ENCODE measurements around the gene UQCR11. TPM values are rescaled to one million over a fixed set of nuclear protein-coding genes. Genes with fewer than 3 reads are reported as not detected.
A peak's percentile ranks its signal among the peaks of the same experiment; 100 is the strongest.

Gene UQCR11
- total and polyA plus RNA-seq, 9 donors, result 95.4 to 211 (median 126) TPM

DNA sequence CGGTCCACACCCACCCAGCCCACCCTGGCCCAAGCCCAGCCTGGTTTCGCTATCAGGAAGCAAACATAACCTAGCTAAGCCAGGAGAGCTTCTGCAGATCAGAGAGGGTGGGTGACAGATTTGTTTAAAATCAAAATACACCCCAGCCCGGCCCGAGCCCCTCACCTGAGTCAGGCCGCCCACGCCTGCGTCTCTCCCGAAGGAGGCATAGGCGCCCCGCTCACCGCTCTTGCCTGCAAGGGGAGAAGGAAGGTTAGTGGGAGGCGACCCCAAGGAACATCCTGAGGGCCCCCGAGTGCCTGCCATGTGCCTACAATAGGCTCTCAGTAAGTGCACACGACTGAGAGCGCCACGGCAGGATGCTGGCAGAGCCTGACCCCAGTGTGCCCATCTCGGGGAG lies 21.9 kb upstream of the UQCR11 start:
- Histone ChIP-seq H3K36me3 (ENCODE audit: control insufficient read depth, insufficient read depth, low read length) (peaks cover 79% of the 10 kb centered on the region), H3K4me1 (ENCODE audit: control insufficient read depth, insufficient read depth, low read length) (no peaks in the 10 kb centered on the region), H3K27me3 (ENCODE audit: control insufficient read depth, insufficient read depth, low read length) (no peaks in the 10 kb centered on the region), H3K4me3 (ENCODE audit: low read length) (no peak overlapping the region), H3K9me3 (replicated peaks; ENCODE audit: control insufficient read depth, low read depth, low read length) (no peaks in the 10 kb centered on the region), H3K27ac (ENCODE audit: low read length) (no peak overlapping the region)
- DNase-seq, result no peak
- 84% methylated on average over 9 of the region's 17 CpGs for WGBS (ENCODE audit: insufficient coverage)

DNA sequence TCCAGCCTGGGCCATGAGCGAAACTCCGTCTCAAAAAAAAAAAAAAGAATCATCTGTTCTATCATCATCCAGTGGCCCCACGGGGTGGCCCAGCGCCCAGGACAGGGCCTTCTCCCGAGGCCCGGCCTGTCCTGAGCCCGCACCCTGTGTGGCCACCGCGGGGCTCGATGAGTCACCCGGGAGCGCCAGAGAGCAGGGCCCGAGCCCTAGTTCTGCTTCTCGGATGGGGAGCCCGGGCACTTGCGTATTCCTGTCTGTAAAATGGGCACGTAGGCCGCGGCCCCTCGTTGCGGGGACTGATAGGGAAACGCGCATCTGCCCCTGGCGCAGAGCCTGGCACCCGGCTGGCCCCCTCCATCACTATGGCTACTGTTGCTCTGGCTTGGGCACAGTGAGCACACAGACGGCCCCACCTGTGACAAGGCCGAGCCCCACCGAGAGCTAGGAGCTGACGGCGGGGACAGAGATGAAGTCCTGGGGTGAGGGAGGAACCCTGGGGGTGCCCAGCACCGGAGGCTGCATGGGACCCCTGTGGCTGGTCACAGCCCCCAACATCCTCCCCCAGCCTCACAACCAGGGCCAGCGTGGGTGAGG lies 21.3 kb upstream of the UQCR11 start:
- Histone ChIP-seq H3K36me3 (ENCODE audit: control insufficient read depth, insufficient read depth, low read length) (peaks cover 79% of the 10 kb centered on the region), H3K4me1 (ENCODE audit: control insufficient read depth, insufficient read depth, low read length) (no peaks in the 10 kb centered on the region), H3K27ac (ENCODE audit: low read length) (no peak overlapping the region), H3K27me3 (ENCODE audit: control insufficient read depth, insufficient read depth, low read length) (no peaks in the 10 kb centered on the region), H3K4me3 (ENCODE audit: low read length) (no peak overlapping the region), H3K9me3 (replicated peaks; ENCODE audit: control insufficient read depth, low read depth, low read length) (no peaks in the 10 kb centered on the region)
- no peak for DNase-seq
- 86% methylated on average over 25 of the region's 32 CpGs for WGBS (ENCODE audit: insufficient coverage)

DNA sequence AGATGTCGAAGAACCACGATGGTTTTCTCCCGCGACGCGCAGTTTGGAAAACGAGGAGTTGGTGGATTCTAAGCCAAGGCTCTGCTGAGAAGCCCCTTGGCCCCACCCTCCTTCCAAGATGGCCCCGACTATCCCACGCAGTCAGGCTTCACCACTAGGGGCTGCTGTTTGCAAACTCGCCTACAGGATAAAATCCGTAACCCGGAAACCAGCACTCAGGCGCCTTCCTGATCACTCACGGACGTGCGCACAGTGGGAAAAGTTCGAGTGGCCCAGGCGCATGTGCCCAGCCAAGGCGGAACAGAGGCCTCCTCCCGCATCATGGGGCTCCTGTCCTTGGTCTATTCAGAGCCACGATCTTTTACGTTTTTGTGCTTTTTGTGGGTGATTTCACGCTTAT lies 19.2 kb upstream of the UQCR11 start:
- Histone ChIP-seq H3K27me3 (ENCODE audit: control insufficient read depth, insufficient read depth, low read length) (no peaks in the 10 kb centered on the region), H3K4me3 (ENCODE audit: low read length) (no peak overlapping the region), H3K36me3 (ENCODE audit: control insufficient read depth, insufficient read depth, low read length) (peaks cover 81% of the 10 kb centered on the region), H3K9me3 (replicated peaks; ENCODE audit: control insufficient read depth, low read depth, low read length) (no peaks in the 10 kb centered on the region), H3K4me1 (ENCODE audit: control insufficient read depth, insufficient read depth, low read length) (no peaks in the 10 kb centered on the region), H3K27ac (ENCODE audit: low read length) (no peak overlapping the region)
- peak; percentile 65 for DNase-seq
- 62% methylated on average over 20 of the region's 23 CpGs for WGBS (ENCODE audit: insufficient coverage)

DNA sequence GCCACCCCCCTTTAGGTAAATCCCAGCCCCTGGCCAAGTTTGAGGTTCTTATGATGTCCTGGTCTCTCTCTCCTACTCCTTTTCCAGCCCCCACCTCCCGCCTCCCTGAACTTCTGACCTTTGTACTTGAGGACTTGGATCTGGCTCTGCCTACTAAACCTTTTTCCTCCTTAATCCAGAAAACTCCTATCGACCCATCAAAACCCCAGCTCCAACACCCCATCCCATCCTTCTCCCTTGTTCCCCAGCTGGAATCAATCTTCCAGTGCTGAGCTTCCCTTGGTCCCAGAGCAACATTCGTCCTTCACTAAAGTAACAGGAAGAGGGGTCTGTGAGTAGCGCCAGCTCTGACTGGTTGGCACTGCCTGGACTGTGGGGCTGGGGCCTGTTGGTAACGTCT lies 17.3 kb upstream of the UQCR11 start:
- no peak overlapping the region for H3K4me3 ChIP-seq (ENCODE audit: low read length)
- WGBS (ENCODE audit: insufficient coverage), result 79% methylated on average over 3 of the region's 5 CpGs
- no peaks in the 10 kb centered on the region for H3K9me3 ChIP-seq (replicated peaks; ENCODE audit: control insufficient read depth, low read depth, low read length)
- no peak for DNase-seq
- no peaks in the 10 kb centered on the region for H3K4me1 ChIP-seq (ENCODE audit: control insufficient read depth, insufficient read depth, low read length)
- H3K27me3 ChIP-seq (ENCODE audit: control insufficient read depth, insufficient read depth, low read length), result no peaks in the 10 kb centered on the region
- peaks cover 95% of the 10 kb centered on the region for H3K36me3 ChIP-seq (ENCODE audit: control insufficient read depth, insufficient read depth, low read length)
- no peak overlapping the region for H3K27ac ChIP-seq (ENCODE audit: low read length)

DNA sequence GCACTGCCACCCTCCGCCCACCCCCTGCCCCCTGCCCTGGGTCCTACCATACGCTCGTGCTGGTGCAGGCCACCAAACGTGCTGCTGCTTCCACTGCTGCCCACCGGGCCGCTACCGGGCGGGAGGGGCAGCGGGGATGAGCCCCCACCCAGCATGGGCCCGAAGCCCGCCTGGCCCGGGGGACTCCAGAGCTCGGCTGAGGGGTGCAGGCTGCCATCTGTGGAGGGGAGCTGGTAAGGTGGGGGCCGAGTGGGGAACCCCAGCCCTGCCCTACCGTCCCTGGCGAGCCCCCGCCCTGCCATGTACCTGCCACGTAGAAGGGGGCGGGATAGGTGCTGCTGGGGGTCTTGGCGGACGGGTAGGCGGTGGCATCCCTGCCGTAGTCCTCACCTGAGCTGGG lies 16.7 kb upstream of the UQCR11 start:
- no peak overlapping the region for H3K4me3 ChIP-seq (ENCODE audit: low read length)
- no peaks in the 10 kb centered on the region for H3K27me3 ChIP-seq (ENCODE audit: control insufficient read depth, insufficient read depth, low read length)
- H3K27ac ChIP-seq (ENCODE audit: low read length), result no peak overlapping the region
- peaks cover 96% of the 10 kb centered on the region for H3K36me3 ChIP-seq (ENCODE audit: control insufficient read depth, insufficient read depth, low read length)
- no peaks in the 10 kb centered on the region for H3K9me3 ChIP-seq (replicated peaks; ENCODE audit: control insufficient read depth, low read depth, low read length)
- 84% methylated on average over 11 of the region's 23 CpGs for WGBS (ENCODE audit: insufficient coverage)
- H3K4me1 ChIP-seq (ENCODE audit: control insufficient read depth, insufficient read depth, low read length), result no peaks in the 10 kb centered on the region
- no peak for DNase-seq

DNA sequence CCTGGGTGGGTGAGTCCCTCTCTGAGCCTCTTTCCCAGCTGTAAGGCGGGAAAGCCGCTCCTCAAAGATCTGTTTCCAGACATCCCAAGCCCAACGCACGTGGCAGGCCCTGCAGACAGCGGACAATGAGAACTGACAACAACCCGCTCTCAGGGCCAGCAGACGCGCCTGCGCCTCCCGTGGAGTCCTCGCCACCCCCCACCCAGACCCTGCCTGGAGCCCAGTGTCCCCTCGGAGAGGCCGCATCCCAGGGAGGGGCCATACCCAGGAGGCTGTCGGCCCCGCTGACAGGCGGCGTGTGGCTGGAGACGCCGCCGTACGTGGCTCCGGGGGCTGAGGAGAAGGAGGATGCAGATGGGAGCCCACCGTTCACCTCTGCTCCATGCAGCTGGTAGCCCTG lies 16.3 kb upstream of the UQCR11 start:
- H3K9me3 ChIP-seq (replicated peaks; ENCODE audit: control insufficient read depth, low read depth, low read length), result no peaks in the 10 kb centered on the region
- H3K4me1 ChIP-seq (ENCODE audit: control insufficient read depth, insufficient read depth, low read length), result no peaks in the 10 kb centered on the region
- no peaks in the 10 kb centered on the region for H3K27me3 ChIP-seq (ENCODE audit: control insufficient read depth, insufficient read depth, low read length)
- 94% methylated on average over 14 of the region's 23 CpGs for WGBS (ENCODE audit: insufficient coverage)
- H3K36me3 ChIP-seq (ENCODE audit: control insufficient read depth, insufficient read depth, low read length), result peaks cover 96% of the 10 kb centered on the region
- DNase-seq, result no peak
- no peak overlapping the region for H3K27ac ChIP-seq (ENCODE audit: low read length)
- H3K4me3 ChIP-seq (ENCODE audit: low read length), result no peak overlapping the region

DNA sequence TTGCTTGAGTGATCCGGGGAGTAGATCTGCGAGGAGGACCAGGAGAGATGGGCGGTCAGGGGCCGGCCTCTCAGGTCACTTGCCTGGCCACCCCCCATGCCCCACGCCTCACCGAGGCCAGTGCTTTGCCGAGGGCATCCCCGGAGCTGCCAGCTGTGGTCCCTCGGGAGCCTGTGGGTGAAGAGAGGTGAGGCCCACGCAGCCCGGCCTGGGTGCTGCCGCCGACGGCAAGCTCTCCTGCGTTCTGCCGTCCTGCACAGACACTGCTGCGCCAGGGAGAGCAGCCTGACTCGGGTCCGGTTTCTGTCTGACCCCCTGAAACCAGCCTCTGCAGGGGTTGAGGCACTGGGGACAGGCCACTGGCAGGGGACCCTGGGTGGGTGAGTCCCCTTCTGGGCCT lies 15.8 kb upstream of the UQCR11 start:
- Histone ChIP-seq H3K9me3 (replicated peaks; ENCODE audit: control insufficient read depth, low read depth, low read length) (no peaks in the 10 kb centered on the region), H3K27me3 (ENCODE audit: control insufficient read depth, insufficient read depth, low read length) (no peaks in the 10 kb centered on the region), H3K36me3 (ENCODE audit: control insufficient read depth, insufficient read depth, low read length) (peaks cover 93% of the 10 kb centered on the region), H3K4me3 (ENCODE audit: low read length) (no peak overlapping the region), H3K27ac (ENCODE audit: low read length) (no peak overlapping the region), H3K4me1 (ENCODE audit: control insufficient read depth, insufficient read depth, low read length) (no peaks in the 10 kb centered on the region)
- WGBS (ENCODE audit: insufficient coverage), result 89% methylated on average over 15 of the region's 19 CpGs
- DNase-seq, result no peak

DNA sequence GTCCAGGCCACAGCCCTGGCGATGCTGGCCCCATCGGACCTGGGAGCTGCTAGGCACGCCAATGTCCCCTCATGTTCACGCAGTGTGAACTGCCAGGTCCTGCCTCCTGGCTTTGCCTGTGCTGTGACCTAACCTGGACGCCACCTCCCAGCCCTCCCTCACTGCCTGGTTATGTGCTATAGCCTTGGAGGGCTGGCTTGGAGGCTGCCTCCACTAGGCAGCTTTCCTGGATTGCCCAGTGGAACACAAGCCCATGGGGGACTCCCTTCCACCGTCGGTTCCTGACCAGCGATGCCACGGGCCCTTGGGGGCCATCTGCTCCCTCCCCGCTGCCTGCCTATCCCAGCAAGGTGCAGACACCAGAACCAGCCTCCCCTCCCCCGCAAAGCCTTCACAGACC lies 15.2 kb upstream of the UQCR11 start:
- no peaks in the 10 kb centered on the region for H3K27me3 ChIP-seq (ENCODE audit: control insufficient read depth, insufficient read depth, low read length)
- H3K27ac ChIP-seq (ENCODE audit: low read length), result no peak overlapping the region
- DNase-seq, result no peak
- no peak overlapping the region for H3K4me3 ChIP-seq (ENCODE audit: low read length)
- H3K9me3 ChIP-seq (replicated peaks; ENCODE audit: control insufficient read depth, low read depth, low read length), result no peaks in the 10 kb centered on the region
- H3K36me3 ChIP-seq (ENCODE audit: control insufficient read depth, insufficient read depth, low read length), result peaks cover 93% of the 10 kb centered on the region
- WGBS (ENCODE audit: insufficient coverage), result 80% methylated on average over 10 of the region's 11 CpGs
- no peaks in the 10 kb centered on the region for H3K4me1 ChIP-seq (ENCODE audit: control insufficient read depth, insufficient read depth, low read length)

DNA sequence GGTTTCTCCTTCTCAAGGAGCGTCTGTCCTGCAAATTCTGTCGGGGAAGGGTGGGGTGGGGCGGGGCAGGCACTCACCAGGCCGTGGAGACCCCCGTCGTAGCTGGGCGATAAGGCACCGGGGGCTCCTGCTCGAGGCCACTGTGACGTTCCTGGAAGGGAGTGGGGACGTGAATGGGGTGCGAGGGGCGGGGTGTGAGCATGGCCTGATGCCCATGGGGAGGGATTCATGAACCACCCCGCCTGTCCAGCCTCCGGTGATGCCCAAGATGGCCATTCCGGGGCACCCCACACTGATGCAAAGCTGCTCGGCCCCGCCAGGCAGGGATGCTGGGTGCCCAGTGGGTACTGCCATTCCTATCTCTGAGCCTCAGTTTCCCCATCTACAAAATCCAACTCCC lies 14.4 kb upstream of the UQCR11 start:
- Histone ChIP-seq H3K36me3 (ENCODE audit: control insufficient read depth, insufficient read depth, low read length) (peaks cover 93% of the 10 kb centered on the region), H3K9me3 (replicated peaks; ENCODE audit: control insufficient read depth, low read depth, low read length) (no peaks in the 10 kb centered on the region)

DNA sequence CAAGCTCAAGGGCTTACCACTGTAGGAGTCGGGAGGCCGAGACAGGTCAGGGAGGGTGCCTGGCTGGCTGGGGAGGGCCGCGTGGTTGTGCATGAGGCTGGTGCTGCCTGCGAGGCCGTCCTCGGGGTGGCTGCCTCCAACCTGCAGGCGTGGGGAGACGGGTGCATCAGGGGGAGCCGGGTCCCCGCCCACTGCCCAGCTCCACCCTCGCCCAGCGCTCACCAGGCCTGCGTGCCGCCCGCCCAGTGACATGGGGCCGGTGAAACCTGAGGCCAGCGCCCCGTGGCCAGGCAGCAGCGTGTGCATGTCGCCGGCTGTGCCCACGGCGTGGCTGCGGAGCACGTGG lies 13.8 kb upstream of the UQCR11 start:
- H3K4me1 ChIP-seq (ENCODE audit: control insufficient read depth, insufficient read depth, low read length), result no peaks in the 10 kb centered on the region
- H3K27ac ChIP-seq (ENCODE audit: low read length), result no peak overlapping the region
- WGBS (ENCODE audit: insufficient coverage), result 93% methylated on average over 24 of the region's 26 CpGs
- no peak overlapping the region for H3K4me3 ChIP-seq (ENCODE audit: low read length)
- H3K9me3 ChIP-seq (replicated peaks; ENCODE audit: control insufficient read depth, low read depth, low read length), result no peaks in the 10 kb centered on the region
- H3K27me3 ChIP-seq (ENCODE audit: control insufficient read depth, insufficient read depth, low read length), result no peaks in the 10 kb centered on the region
- peaks cover 94% of the 10 kb centered on the region for H3K36me3 ChIP-seq (ENCODE audit: control insufficient read depth, insufficient read depth, low read length)
- no peak for DNase-seq

More for the DNA sequence above, 14.4 kb upstream of the UQCR11 start:
- WGBS (ENCODE audit: insufficient coverage), result 77% methylated on average over 15 of the region's 18 CpGs
- H3K27ac ChIP-seq (ENCODE audit: low read length), result no peak overlapping the region
- no peak overlapping the region for H3K4me3 ChIP-seq (ENCODE audit: low read length)
- DNase-seq, result no peak
- no peaks in the 10 kb centered on the region for H3K4me1 ChIP-seq (ENCODE audit: control insufficient read depth, insufficient read depth, low read length)
- no peaks in the 10 kb centered on the region for H3K27me3 ChIP-seq (ENCODE audit: control insufficient read depth, insufficient read depth, low read length)
